ENCODE results near the gene PLAU. TPM values are rescaled to one million over a fixed set of nuclear protein-coding genes. Genes with fewer than 3 reads are reported as not detected.
"Not testable (repeated sequence)": the region's sequence is repeated elsewhere in the genome, so short reads cannot be mapped to it uniquely, and the experiment has no call there.

PLAU gene
- polyA plus RNA-seq, 3 donors from 2014 or later: 0.08 TPM; not detected in 2

GRCh38 chr10:73962386-73962785, 51.5 kb downstream of the PLAU start:
- Mint-ChIP-seq H3K4me3 (peak overlapping the region in 2 of 5 donors; percentile 33 to 42), H3K27me3 (ENCODE audit: low read depth in 3 of 3) (peaks cover 0 to 2% (median 2%) of the 10 kb centered on the region in 3 donors)

GRCh38 chr10:73963533-73963932, 52.6 kb downstream of the PLAU start:
- not testable (repeated sequence) for H3K4me3 Mint-ChIP-seq; H3K36me3 Mint-ChIP-seq; H3K27ac Mint-ChIP-seq; H3K9me3 Mint-ChIP-seq; DNase-seq; H3K27me3 Mint-ChIP-seq (ENCODE audit: low read depth in 3 of 3)
- H3K4me1 Mint-ChIP-seq: peaks cover 68 to 73% of the 10 kb centered on the region in 2 donors

More at GRCh38 chr10:73962386-73962785, 51.5 kb downstream of the PLAU start:
- H3K9me3 Mint-ChIP-seq: peaks cover 0 to 5% (median 0%) of the 10 kb centered on the region in 6 donors
- peaks cover 62 to 68% of the 10 kb centered on the region in 2 donors for H3K4me1 Mint-ChIP-seq
- H3K36me3 Mint-ChIP-seq: no peaks in the 10 kb centered on the region
- DNase-seq: no peak
- H3K27ac Mint-ChIP-seq: peak overlapping the region in 4 of 6 donors; percentile 37 to 88 (median 82)

GRCh38 chr10:73964743-73965142, 53.8 kb downstream of the PLAU start:
- Mint-ChIP-seq H3K36me3 (no peaks in the 10 kb centered on the region), H3K27ac (peak overlapping the region in 1 of 6 donors; percentile 24), H3K9me3 (peaks cover 0 to 5% (median 0%) of the 10 kb centered on the region in 6 donors), H3K27me3 (ENCODE audit: low read depth in 3 of 3) (peaks cover 2 to 5% (median 2%) of the 10 kb centered on the region in 3 donors), H3K4me3 (no peak overlapping the region), H3K4me1 (peaks cover 68 to 73% of the 10 kb centered on the region in 2 donors)
- no peak for DNase-seq

GRCh38 chr10:73965267-73965889, 54.4 kb downstream of the PLAU start:
- not testable (repeated sequence) for H3K36me3 Mint-ChIP-seq; H3K4me3 Mint-ChIP-seq; H3K9me3 Mint-ChIP-seq; H3K27me3 Mint-ChIP-seq (ENCODE audit: low read depth in 3 of 3); DNase-seq; H3K27ac Mint-ChIP-seq
- peaks cover 66 to 71% of the 10 kb centered on the region in 2 donors for H3K4me1 Mint-ChIP-seq

GRCh38 chr10:73965890-73966768, 55.2 kb downstream of the PLAU start:
- no peak for DNase-seq
- no peak overlapping the region for H3K27ac Mint-ChIP-seq
- no peaks in the 10 kb centered on the region for H3K36me3 Mint-ChIP-seq
- H3K4me3 Mint-ChIP-seq: peak overlapping the region in 1 of 5 donors; percentile 6
- H3K9me3 Mint-ChIP-seq: no peaks in the 10 kb centered on the region
- peaks cover 66 to 70% of the 10 kb centered on the region in 2 donors for H3K4me1 Mint-ChIP-seq
- peaks cover 2 to 5% (median 2%) of the 10 kb centered on the region in 3 donors for H3K27me3 Mint-ChIP-seq (ENCODE audit: low read depth in 3 of 3)

- Mint-ChIP-seq H3K36me3 (no peaks in the 10 kb centered on the region), H3K4me3 (peak overlapping the region; percentile 17 to 38 (median 33)), H3K4me1 (peaks cover 59 to 62% of the 10 kb centered on the region in 2 donors), H3K27me3 (ENCODE audit: low read depth in 3 of 3) (peaks cover 2 to 5% (median 2%) of the 10 kb centered on the region in 3 donors), H3K27ac (no peak overlapping the region), H3K9me3 (no peaks in the 10 kb centered on the region)
- DNase-seq: no peak
These were observed 56.1 kb downstream of the PLAU start for GRCh38 chr10:73967022-73967429.

Other genes starting within 250 kb of the PLAU start
- gene AGAP5, start 213.0 kb upstream of the PLAU start, polyA plus RNA-seq: under 1 TPM in 1 of 3 donors, not detected in 2; 0.37 TPM
- gene SEC24C, start 166.8 kb upstream of the PLAU start, polyA plus RNA-seq: 10 to 100 TPM; 15.5 to 77.7 (median 21.3) TPM
- gene CHCHD1, start 129.1 kb upstream of the PLAU start, polyA plus RNA-seq: 10 to 100 TPM; 24.8 to 46.9 (median 42.7) TPM
- gene ZSWIM8, start 125.5 kb upstream of the PLAU start, polyA plus RNA-seq: 10 to 100 TPM in 2 of 3 donors, 1 to 10 TPM in 1; 7.3 to 44.7 (median 14.8) TPM
- 10 to 100 TPM; 10.6 to 29.9 (median 10.7) TPM for gene NDST2, start 99.5 kb upstream of the PLAU start, polyA plus RNA-seq
- 1 to 10 TPM; 4.8 to 5.8 (median 5.0) TPM for gene CAMK2G, start 36.6 kb upstream of the PLAU start, polyA plus RNA-seq
- 10 to 100 TPM; 38.6 to 95.0 (median 55.9) TPM for gene VCL, start 87.0 kb downstream of the PLAU start, polyA plus RNA-seq
- gene AP3M1, start 239.7 kb downstream of the PLAU start, polyA plus RNA-seq: 10 to 100 TPM; 22.1 to 44.3 (median 39.8) TPM
- 10 to 100 TPM; 26.9 to 36.7 (median 28.4) TPM for gene ADK, start 240.1 kb downstream of the PLAU start, polyA plus RNA-seq